Naive thymus-derived CD4-positive, alpha-beta T cell (primary cell): Measurements from ENCODE around the gene CD209. TPM values are rescaled to one million over a fixed set of nuclear protein-coding genes. Genes with fewer than 3 reads are reported as not detected.

Experiments used
- ATAC-seq: fragments of 150-1000 bp; cut with Tn5 transposase; 2 replicates; pipeline ENCODE4 v1.10.0; 2021; ENCODE audit warnings: mild to moderate bottlenecking, moderate library complexity
- CTCF ChIA-PET: fragments of 350-600 bp; sonication (Branson Sonifier 250); formaldehyde crosslinking; loops from one replicate; lab custom pipeline; 2021; ENCODE audit warnings: antibody characterized with exemption; lab: Charles Lee
- POLR2A ChIA-PET: fragments of 350-600 bp; sonication (Branson Sonifier 250); formaldehyde crosslinking; loops from one replicate; lab custom pipeline; 2021; ENCODE audit warnings: antibody characterized with exemption, inconsistent platforms; lab: Charles Lee
- DNase-seq, 9 donors: peaks; one replicate each; pipeline versions ENCODE4 v3.0.0 to v3.0.0-alpha.2; 2020 to 2022; ENCODE audit warnings: mixed read lengths in 1 of 9
- H3K27ac ChIP-seq: one replicate; pipeline ENCODE4 v1.7.0; 2013; ENCODE audit warnings: mild to moderate bottlenecking, low read depth, low read length, moderate library complexity
- H3K27me3 ChIP-seq, 2 donors: one replicate each; pipeline ENCODE4 v1.7.0; 2013; ENCODE audit warnings: low read length in 2 of 2, mild to moderate bottlenecking in 2 of 2, moderate library complexity in 2 of 2; ENCODE audit not compliant: control insufficient read depth in 2 of 2, insufficient read depth in 2 of 2
- H3K36me3 ChIP-seq, 3 experiments: 1 replicate in 2 of 3; 2 replicates in 1 of 3; pipeline ENCODE4 v1.7.0; 2013; ENCODE audit warnings: low read length in 3 of 3, mild to moderate bottlenecking in 3 of 3, moderate library complexity in 1 of 3; ENCODE audit not compliant: insufficient read depth in 3 of 3, control insufficient read depth in 2 of 3
- H3K4me1 ChIP-seq, 2 donors: one replicate each; pipeline ENCODE4 v1.7.0; 2013; ENCODE audit warnings: low read length in 2 of 2, mild to moderate bottlenecking in 2 of 2, moderate library complexity in 1 of 2; ENCODE audit not compliant: control insufficient read depth in 2 of 2, insufficient read depth in 2 of 2
- H3K4me3 ChIP-seq: 2 replicates; pipeline ENCODE4 v1.7.0; 2013; ENCODE audit warnings: mild to moderate bottlenecking, low read length
- H3K9me3 ChIP-seq, 3 experiments: 1 replicate in 2 of 3; 2 replicates in 1 of 3; pipeline ENCODE4 v1.7.0; 2013; ENCODE audit warnings: low read length in 3 of 3; ENCODE audit not compliant: control insufficient read depth in 2 of 3
- H3K27ac Mint-ChIP-seq, 9 donors: one replicate each; pipeline ENCODE4 v1.8.0; 2020 to 2022; ENCODE audit warnings: mixed read lengths in 9 of 9, mild to moderate bottlenecking in 8 of 9, moderate library complexity in 5 of 9, inconsistent platforms in 2 of 9
- H3K27me3 Mint-ChIP-seq, 5 donors: one replicate each; pipeline ENCODE4 v1.8.0; 2021 to 2022; ENCODE audit warnings: mixed read lengths in 5 of 5, mild to moderate bottlenecking in 1 of 5
- H3K36me3 Mint-ChIP-seq, 5 donors: one replicate each; pipeline ENCODE4 v1.8.0; 2020 to 2022; ENCODE audit warnings: mixed read lengths in 5 of 5, mild to moderate bottlenecking in 3 of 5, inconsistent platforms in 1 of 5
- H3K4me1 Mint-ChIP-seq, 7 donors: one replicate each; pipeline ENCODE4 v1.8.0; 2020 to 2022; ENCODE audit warnings: mixed read lengths in 7 of 7, mild to moderate bottlenecking in 3 of 7, inconsistent platforms in 1 of 7
- H3K4me3 Mint-ChIP-seq, 10 donors: one replicate each; pipeline ENCODE4 v1.8.0; 2020 to 2022; ENCODE audit warnings: mild to moderate bottlenecking in 10 of 10, mixed read lengths in 10 of 10, moderate library complexity in 6 of 10, inconsistent platforms in 2 of 10
- H3K9me3 Mint-ChIP-seq, 11 donors: one replicate each; pipeline ENCODE4 v1.8.0; 2020 to 2022; ENCODE audit warnings: mixed read lengths in 11 of 11, mild to moderate bottlenecking in 4 of 11, inconsistent platforms in 1 of 11, moderate library complexity in 1 of 11
- intact Hi-C, 2 donors: fragments of 100-400 bp; cut with micrococcal nuclease; formaldehyde crosslinking; loops; one replicate each; pipeline ENCODE4 v1.15.1; 2023
- polyA plus RNA-seq, 2 donors: library from polyadenylated mRNA; unstranded; fragments of 300-500 nt; fragmentation: Illumina TruSeq; gene quantifications; one replicate each; pipeline ENCODE4 v1.2.3, GENCODE V29; 2021
- total RNA-seq, 6 experiments: library from RNA in 5 of 6; stranded (reverse) in 5 of 6; gene quantifications; 1 replicate in 5 of 6; 2 replicates in 1 of 6; pipeline ENCODE4 v1.2.3 and lab custom pipeline; 2021 to 2026

Gene CD209
- total and polyA plus RNA-seq, 7 experiments from 2014 or later = 0.27 to 0.68 (median 0.32) TPM; not detected in 4

DNA sequence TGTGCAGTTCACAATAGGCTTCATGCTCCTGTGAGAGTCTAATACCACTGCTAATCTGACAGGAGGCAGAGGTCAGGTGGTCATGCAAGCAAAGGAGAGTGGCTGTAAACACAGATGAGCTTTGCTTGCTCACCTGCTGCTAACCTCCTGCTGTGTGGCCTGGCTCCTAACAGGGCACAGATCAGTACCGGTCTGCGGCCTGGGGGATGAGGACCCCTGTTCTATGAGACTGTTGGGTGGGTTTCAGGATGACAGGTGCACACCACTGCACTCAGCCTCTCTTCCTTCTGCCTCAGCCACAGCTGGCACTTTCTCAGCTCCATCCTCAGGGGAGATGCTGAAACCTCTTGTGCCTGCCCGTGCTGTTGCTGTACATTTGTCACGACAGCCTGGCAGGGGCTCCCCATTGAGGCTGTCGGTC is 25.1 kb downstream of the CD209 start:
- CTCF ChIA-PET = interaction anchor here (0.7 to 1.1 kb wide), 2 partner anchors 78 to 703 kb away, joined by 3 read pairs; no protein-coding TSS in a partner anchor
- ATAC-seq = no peak
- no peak overlapping the region for H3K27ac ChIP-seq

DNA sequence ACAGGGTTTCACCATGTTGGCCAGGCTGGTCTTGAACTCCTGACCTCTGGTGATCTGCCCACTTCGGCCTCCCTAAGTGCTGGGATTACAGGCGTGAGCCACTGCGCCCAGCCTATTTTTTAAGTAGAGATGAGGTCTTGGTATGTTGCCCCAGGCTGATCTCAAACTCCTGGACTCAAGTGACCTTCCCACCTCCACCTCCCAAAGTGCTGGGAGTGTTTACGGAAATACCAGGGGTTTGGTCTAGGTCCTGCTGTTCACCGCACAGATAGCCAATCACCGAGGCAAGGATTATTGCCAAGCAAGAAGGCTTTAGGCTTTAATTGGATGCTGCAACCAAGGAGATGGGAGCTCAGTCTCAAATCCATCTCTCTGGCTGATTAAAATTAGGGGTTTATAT is 27.0 kb downstream of the CD209 start:
- peak overlapping the region in 2 of 9 donors; percentile 10 to 12 for H3K27ac Mint-ChIP-seq
- no peaks in the 10 kb centered on the region for H3K27me3 ChIP-seq
- no peaks in the 10 kb centered on the region for H3K36me3 Mint-ChIP-seq
- no peak for ATAC-seq
- ChIA-PET CTCF (no interaction called here), POLR2A (interaction anchor here (1.9 kb wide), 1 partner anchor 15 kb away, joined by 7 read pairs; no protein-coding TSS in a partner anchor)
- no peak overlapping the region for H3K4me3 Mint-ChIP-seq
- H3K9me3 ChIP-seq = no peaks in the 10 kb centered on the region
- H3K4me3 ChIP-seq = no peak overlapping the region
- H3K4me1 Mint-ChIP-seq = peaks cover 0 to 8% (median 7%) of the 10 kb centered on the region in 7 donors
- H3K36me3 ChIP-seq = no peaks in the 10 kb centered on the region
- no peaks in the 10 kb centered on the region for H3K27me3 Mint-ChIP-seq
- intact Hi-C loops = no loop called here
- no peak overlapping the region for H3K27ac ChIP-seq
- no peak for DNase-seq
- H3K4me1 ChIP-seq = peaks cover 7% of the 10 kb centered on the region in 2 donors
- peaks cover 0 to 6% (median 0%) of the 10 kb centered on the region in 11 donors for H3K9me3 Mint-ChIP-seq

More for the DNA sequence above, 25.1 kb downstream of the CD209 start:
- Histone ChIP-seq H3K36me3 (no peaks in the 10 kb centered on the region), H3K4me3 (no peak overlapping the region), H3K27me3 (no peaks in the 10 kb centered on the region), H3K9me3 (no peaks in the 10 kb centered on the region), H3K4me1 (peaks cover 7% of the 10 kb centered on the region in 2 donors)
- H3K27ac Mint-ChIP-seq = no peak overlapping the region
- H3K4me3 Mint-ChIP-seq = no peak overlapping the region
- H3K9me3 Mint-ChIP-seq = peaks cover 0 to 4% (median 0%) of the 10 kb centered on the region in 11 donors
- DNase-seq = no peak
- peaks cover 0 to 5% (median 1%) of the 10 kb centered on the region in 5 donors for H3K27me3 Mint-ChIP-seq
- POLR2A ChIA-PET = no interaction called here
- peaks cover 0 to under 1% (median 0%) of the 10 kb centered on the region in 5 donors for H3K36me3 Mint-ChIP-seq
- H3K4me1 Mint-ChIP-seq = peaks cover 0 to 8% (median 4%) of the 10 kb centered on the region in 7 donors
- intact Hi-C loops = no loop called here

DNA sequence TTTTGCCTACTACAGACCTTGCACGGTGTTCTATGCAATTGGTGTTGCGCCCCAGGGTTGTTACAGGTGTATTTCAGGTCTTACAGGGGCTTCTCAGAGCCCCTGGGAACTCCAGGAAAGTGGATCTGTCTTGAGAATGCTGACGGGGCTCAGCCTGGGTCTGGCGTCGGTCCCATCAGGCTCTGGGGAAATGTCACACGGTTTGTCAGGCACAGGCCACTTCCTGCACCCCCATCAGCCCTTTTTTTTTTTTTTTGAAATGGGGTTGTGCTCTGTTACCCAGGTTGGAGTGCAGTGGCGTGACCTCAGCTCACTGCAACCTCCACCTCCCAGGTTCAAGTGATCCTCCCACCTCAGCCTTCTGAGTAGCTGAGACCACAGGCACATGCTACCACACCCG is 28.7 kb downstream of the CD209 start:
- Histone ChIP-seq H3K9me3 (no peaks in the 10 kb centered on the region), H3K4me3 (no peak overlapping the region), H3K36me3 (no peaks in the 10 kb centered on the region), H3K27me3 (no peaks in the 10 kb centered on the region), H3K27ac (no peak overlapping the region), H3K4me1 (peaks cover 7% of the 10 kb centered on the region in 2 donors)
- Mint-ChIP-seq H3K27me3 (no peaks in the 10 kb centered on the region), H3K4me1 (peaks cover 0 to 21% (median 11%) of the 10 kb centered on the region in 7 donors), H3K9me3 (peaks cover 0 to 6% (median 0%) of the 10 kb centered on the region in 11 donors), H3K27ac (peak overlapping the region in 4 of 9 donors; percentile 40 to 77 (median 70)), H3K36me3 (no peaks in the 10 kb centered on the region), H3K4me3 (peak overlapping the region in 7 of 10 donors; percentile 17 to 58 (median 42))
- DNase-seq = peak in 1 of 9 donors; percentile 22
- POLR2A ChIA-PET = interaction anchor here (0.7 to 1.9 kb wide), 2 partner anchors 13 to 159 kb away, joined by 3 to 7 read pairs; no protein-coding TSS in a partner anchor
- intact Hi-C loops = loop anchor here in 1 of 2 donors (2.0 kb wide), 1 partner anchor 14 kb away; no protein-coding TSS in a partner anchor
- CTCF ChIA-PET = interaction anchor here (0.6 kb wide), 1 partner anchor 38 kb away, joined by 3 read pairs; the partner anchor contains the start of gene TRAPPC5
- peak; percentile 49 for ATAC-seq

GRCh38 chr19:7716762-7717161 is 30.6 kb downstream of the CD209 start:
- no peak for DNase-seq
- Mint-ChIP-seq H3K4me3 (no peak overlapping the region), H3K4me1 (peaks cover 0 to 21% (median 11%) of the 10 kb centered on the region in 7 donors), H3K27me3 (no peaks in the 10 kb centered on the region), H3K27ac (no peak overlapping the region), H3K9me3 (peaks cover 0 to 6% (median 0%) of the 10 kb centered on the region in 11 donors), H3K36me3 (no peaks in the 10 kb centered on the region)
- H3K27me3 ChIP-seq = no peaks in the 10 kb centered on the region
- no peaks in the 10 kb centered on the region for H3K9me3 ChIP-seq
- intact Hi-C loops = no loop called here
- no peak overlapping the region for H3K27ac ChIP-seq
- POLR2A ChIA-PET = no interaction called here
- H3K36me3 ChIP-seq = no peaks in the 10 kb centered on the region
- CTCF ChIA-PET = no interaction called here
- peaks cover 7% of the 10 kb centered on the region in 2 donors for H3K4me1 ChIP-seq
- H3K4me3 ChIP-seq = no peak overlapping the region
- ATAC-seq = no peak

DNA sequence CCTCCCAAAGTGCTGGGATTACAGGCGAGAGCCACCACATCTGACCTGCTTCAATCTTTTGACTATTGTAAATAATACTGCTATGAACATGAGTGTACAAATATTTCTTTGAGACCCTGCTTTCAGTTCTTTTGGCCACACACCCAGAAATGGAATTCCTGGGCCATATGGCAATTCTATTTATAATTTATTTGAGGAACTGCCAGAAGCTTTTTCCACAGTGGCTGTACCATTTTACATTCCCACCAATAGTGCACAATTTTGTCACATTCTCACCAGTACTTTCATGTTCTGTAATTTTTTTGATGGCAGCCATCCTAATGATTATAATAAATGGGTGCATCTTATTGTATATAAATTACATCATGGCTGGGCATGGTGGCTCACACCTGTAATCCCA is 31.7 kb downstream of the CD209 start:
- CTCF ChIA-PET = no interaction called here
- H3K27ac Mint-ChIP-seq = no peak overlapping the region
- DNase-seq (no peak), ATAC-seq (no peak)
- Histone ChIP-seq H3K9me3 (no peaks in the 10 kb centered on the region), H3K4me3 (no peak overlapping the region), H3K27me3 (no peaks in the 10 kb centered on the region), H3K4me1 (peaks cover 7% of the 10 kb centered on the region in 2 donors), H3K27ac (no peak overlapping the region), H3K36me3 (no peaks in the 10 kb centered on the region)
- H3K36me3 Mint-ChIP-seq = no peaks in the 10 kb centered on the region
- peaks cover 0 to 6% (median 0%) of the 10 kb centered on the region in 11 donors for H3K9me3 Mint-ChIP-seq
- H3K27me3 Mint-ChIP-seq = no peaks in the 10 kb centered on the region
- H3K4me1 Mint-ChIP-seq = peaks cover 0 to 22% (median 14%) of the 10 kb centered on the region in 7 donors
- POLR2A ChIA-PET = no interaction called here
- H3K4me3 Mint-ChIP-seq = no peak overlapping the region
- intact Hi-C loops = no loop called here

DNA sequence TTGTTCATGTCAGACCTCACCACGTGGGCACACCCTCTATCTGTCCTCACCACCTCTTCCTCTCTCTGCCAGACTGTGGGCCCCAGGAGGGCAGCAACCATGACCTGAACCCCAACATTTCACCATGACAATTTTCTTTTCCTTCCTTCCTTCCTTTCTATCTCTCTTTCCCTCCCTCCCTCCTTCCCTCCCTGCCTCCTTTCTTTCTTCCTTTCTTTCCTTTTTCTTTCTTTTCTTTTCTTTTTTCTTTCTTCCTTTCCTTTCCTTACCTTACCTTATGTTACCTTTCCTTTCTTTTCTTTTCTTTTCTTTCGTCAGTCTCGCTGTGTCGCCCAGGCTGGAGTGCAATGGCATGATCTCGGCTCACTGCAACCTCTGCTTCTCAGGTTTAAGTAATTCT is 36.7 kb downstream of the CD209 start:
- Mint-ChIP-seq H3K27ac (peak overlapping the region in 6 of 9 donors; percentile 31 to 79 (median 64)), H3K36me3 (no peaks in the 10 kb centered on the region), H3K4me3 (peak overlapping the region in 1 of 10 donors; percentile 6), H3K27me3 (peaks cover 0 to 5% (median 0%) of the 10 kb centered on the region in 5 donors), H3K9me3 (peaks cover 0 to 2% (median 0%) of the 10 kb centered on the region in 11 donors), H3K4me1 (peaks cover 16 to 51% (median 38%) of the 10 kb centered on the region in 7 donors)
- H3K4me1 ChIP-seq = peaks cover 16 to 20% of the 10 kb centered on the region in 2 donors
- ChIA-PET POLR2A (interaction anchor here (0.7 kb wide), 1 partner anchor 12 kb away, joined by 4 read pairs; no protein-coding TSS in a partner anchor), CTCF (no interaction called here)
- ATAC-seq = no peak
- H3K27me3 ChIP-seq = no peaks in the 10 kb centered on the region
- no peaks in the 10 kb centered on the region for H3K9me3 ChIP-seq
- intact Hi-C loops = no loop called here
- no peak for DNase-seq
- no peaks in the 10 kb centered on the region for H3K36me3 ChIP-seq
- H3K27ac ChIP-seq = no peak overlapping the region
- no peak overlapping the region for H3K4me3 ChIP-seq
